GM23248 (cell line): ENCODE measurements around the gene C3.

ENCODE experiments used
- EZH2 ChIP-seq: fragments of 200-600 bp; sonication (generic); IDR thresholded peaks from 2 replicates; pipeline ENCODE4 v1.6.1; 2018; ENCODE audit warnings: antibody characterized with exemption, mild to moderate bottlenecking; ENCODE audit not compliant: insufficient read depth, poor library complexity, severe bottlenecking
- EZH2phosphoT487 ChIP-seq: fragments of 200-600 bp; sonication (generic); IDR thresholded peaks from 2 replicates; pipeline ENCODE4 v1.6.1; 2018; ENCODE audit warnings: antibody characterized with exemption, moderate library complexity, mild to moderate bottlenecking, low read depth; ENCODE audit not compliant: insufficient read depth

DNA sequence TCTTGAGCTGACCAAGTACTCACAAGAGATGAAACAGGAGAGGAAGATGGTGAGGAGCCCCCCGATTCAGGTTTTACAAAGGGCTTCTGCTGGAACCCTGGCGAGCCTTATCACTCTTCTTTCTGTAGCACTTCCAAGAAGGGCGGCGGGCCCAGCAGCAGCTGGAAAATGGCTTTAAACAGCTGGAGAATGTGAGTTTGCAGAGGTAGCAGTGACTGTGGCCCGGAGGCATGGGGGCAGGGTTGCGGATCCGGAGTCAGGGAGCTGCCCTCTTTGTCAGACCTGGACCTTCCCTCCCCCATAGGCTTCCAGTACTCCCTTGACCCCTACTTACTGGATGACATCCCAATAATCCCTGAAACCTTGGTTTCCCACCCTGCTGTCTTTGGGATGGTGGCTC, 22.6 kb upstream of the C3 start:
- TF ChIP-seq EZH2: no peak
- no peak for TF ChIP-seq EZH2phosphoT487
